HG02870 (cell line): Measurements from ENCODE around the gene XRCC3.
A peak's percentile ranks its signal among the peaks of the same experiment; 100 is the strongest.

ENCODE experiments used
- ATAC-seq: cut with Tn5 transposase; IDR thresholded peaks from one replicate; pipeline ENCODE4 v1.9.1; 2021; ENCODE audit warnings: mild to moderate bottlenecking, moderate library complexity; ENCODE audit not compliant: unreplicated experiment

The XRCC3 gene

GRCh38 chr14:103715052-103716000, at the start of gene XRCC3, which contains the start of gene ZFYVE21:
Gene XRCC3, minus strand, starts transcription at chr14:103715451. Its CDS starts 4,364 bp downstream, at chr14:103711087.
Gene ZFYVE21, plus strand, starts transcription at chr14:103715810. Its CDS starts 32 bp downstream, at chr14:103715842.
- peak; percentile 94 for ATAC-seq

GRCh38 chr14:103763730-103764488, 48.7 kb upstream of the XRCC3 start:
- ATAC-seq = peak; percentile 81

DNA sequence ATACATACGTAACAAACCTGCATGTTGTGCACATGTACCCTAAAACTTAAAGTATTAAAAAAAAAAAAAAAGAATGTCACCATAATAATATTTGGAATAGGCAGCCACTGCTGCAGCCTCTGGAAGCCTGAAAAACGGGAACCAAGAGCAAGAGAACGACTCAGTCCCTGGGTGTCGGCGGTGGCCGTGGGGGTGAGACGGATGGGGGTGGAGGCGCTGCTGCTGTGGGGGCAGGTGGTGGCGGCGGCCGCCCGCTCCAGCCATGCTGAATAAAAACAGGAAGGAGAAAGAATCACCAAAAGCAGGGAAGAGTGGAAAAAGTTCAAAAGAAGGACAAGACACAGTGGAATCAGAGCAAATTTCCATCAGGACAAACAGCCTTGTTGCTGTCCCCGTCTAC, 47.3 kb upstream of the XRCC3 start:
- ATAC-seq = no peak

- no peak for ATAC-seq
Measured at GRCh38 chr14:103762036-103762435, 46.8 kb upstream of the XRCC3 start.

GRCh38 chr14:103758059-103758776, 43.0 kb upstream of the XRCC3 start:
- no peak for ATAC-seq

DNA sequence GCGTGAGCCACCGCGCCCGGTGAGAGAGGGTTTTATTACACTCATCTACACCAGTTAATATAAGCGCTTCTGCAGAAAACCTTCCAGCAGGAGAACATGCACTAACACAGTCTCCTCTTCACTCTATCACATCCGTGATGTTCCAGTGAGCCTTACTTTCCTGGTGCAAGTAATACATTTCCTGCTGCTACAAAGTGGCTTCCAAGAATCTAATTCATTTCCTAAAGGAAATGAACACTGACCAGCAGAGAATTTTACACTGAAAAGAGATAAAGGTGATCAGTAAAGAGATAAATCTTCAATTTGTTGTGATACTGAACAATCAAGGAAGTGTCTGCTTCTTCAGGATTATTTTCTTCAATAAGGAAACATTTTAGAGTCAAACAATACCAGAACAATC, 39.8 kb upstream of the XRCC3 start:
- ATAC-seq = no peak

GRCh38 chr14:103753774-103754173, 38.5 kb upstream of the XRCC3 start:
- ATAC-seq = no peak

GRCh38 chr14:103749860-103750259, 34.6 kb upstream of the XRCC3 start:
- ATAC-seq = no peak

DNA sequence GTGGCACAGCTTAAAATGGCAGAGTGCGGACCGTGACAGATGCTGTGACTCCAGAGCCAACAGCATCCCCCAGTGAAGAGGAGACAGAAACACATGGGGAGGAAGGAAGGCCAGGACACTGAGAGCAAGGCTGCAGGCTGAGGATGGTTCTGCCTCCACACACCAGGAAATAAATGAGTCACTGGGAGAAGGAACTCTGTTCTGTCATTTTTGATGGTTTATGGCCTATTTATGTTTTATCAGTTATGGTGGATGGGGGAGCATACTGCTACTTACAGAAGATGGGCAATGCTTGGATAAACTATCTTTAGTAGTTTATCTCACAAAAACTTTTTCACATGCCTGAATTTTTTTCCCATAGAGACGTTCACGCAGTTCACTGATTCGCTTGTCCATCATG, 34.2 kb upstream of the XRCC3 start:
- ATAC-seq = no peak

GRCh38 chr14:103748534-103748857, 33.2 kb upstream of the XRCC3 start:
- ATAC-seq = no peak

DNA sequence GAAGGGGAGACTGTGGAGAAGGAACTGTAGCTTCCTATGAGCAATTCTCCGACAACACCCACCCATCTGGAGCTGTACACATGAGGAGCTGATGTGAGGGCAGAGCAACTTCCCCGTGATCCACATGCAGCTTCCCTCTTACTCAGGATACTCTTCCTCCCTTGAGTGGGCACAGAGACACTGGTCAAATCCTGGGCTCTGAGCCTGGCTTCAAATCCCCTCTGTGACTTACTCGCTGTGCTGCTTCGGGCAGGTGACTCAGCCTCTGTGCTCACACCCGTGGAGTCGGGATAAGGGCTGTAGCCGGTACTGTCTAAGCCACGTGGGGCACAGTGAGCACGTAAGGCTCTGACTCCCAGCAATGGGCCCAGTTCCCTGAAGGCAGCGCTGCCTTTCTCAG, 31.4 kb upstream of the XRCC3 start:
- ATAC-seq = no peak

DNA sequence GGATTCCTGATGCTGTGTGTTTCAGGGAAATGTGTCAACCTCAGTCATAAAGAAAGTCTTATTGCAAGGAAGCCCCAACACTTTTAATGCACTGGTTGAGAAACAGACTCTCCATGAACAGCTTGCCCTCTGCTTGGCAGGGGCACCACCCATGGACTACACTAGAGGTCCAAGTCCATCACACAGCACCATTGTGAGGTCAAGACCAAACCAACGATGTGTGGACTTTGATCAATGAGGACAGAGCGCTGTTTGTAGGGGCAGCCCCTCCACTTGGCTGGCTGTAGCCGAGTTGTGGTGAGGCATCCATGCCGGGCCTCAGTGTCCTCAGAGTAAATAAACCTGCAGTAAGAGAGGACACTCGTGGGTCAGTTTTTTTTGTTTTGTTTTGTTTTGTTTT, 30.2 kb upstream of the XRCC3 start:
- ATAC-seq = no peak

DNA sequence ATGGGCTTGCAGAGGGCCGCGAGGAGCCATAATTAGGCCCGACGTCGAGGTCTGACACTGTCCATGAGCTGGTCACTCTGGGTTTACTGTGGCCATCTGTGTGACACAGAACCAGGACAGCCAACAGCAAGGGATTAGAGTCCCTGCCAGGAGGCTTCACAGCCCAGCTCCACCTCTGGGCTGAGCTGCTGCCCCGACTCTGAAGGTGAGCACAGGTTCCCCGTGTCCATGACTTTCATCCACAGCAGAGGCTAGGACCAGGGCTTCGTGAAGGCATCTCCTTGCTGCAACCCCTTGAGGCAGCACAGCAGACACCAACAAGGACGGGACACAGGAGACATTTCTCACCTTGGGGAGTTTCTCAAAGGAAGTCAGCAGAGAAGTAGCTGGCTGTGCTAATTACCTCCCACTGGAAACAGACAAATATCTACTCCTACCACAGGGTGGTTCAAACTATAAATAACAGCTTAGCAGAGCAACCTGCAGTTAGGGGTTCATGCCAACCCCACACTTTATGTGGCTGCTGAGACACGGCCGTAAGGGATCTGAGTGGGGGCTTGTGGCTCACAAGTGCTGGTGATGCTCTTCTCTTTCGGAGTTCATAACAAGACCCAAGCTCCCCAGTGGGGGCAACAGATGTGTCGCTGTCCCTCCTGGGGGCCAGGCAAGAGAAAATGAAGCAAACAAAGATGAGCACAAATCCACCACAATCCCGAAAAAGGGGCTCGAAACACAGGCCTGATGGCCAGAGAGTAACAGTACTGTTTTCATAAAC, 29.6 kb upstream of the XRCC3 start:
- ATAC-seq = no peak

DNA sequence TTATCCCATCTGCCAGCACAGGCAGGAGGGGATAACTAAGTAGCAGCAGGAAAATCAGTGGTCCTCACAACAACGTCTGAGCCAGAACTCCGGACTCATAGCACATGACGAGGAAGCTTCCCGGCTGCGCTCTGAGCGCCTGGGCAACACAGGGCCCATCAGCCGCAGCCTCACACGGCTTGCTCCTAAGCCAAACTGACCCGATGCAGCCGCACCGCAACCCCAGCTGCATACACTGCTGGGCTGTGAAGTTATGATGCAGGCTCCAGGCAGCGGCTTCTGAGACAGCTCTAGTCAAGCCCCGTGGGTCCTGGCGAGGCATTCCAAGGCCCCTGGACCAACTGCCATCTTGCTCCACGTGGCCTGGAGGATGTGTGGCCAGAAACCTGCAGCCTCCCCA, 28.4 kb upstream of the XRCC3 start:
- no peak for ATAC-seq

DNA sequence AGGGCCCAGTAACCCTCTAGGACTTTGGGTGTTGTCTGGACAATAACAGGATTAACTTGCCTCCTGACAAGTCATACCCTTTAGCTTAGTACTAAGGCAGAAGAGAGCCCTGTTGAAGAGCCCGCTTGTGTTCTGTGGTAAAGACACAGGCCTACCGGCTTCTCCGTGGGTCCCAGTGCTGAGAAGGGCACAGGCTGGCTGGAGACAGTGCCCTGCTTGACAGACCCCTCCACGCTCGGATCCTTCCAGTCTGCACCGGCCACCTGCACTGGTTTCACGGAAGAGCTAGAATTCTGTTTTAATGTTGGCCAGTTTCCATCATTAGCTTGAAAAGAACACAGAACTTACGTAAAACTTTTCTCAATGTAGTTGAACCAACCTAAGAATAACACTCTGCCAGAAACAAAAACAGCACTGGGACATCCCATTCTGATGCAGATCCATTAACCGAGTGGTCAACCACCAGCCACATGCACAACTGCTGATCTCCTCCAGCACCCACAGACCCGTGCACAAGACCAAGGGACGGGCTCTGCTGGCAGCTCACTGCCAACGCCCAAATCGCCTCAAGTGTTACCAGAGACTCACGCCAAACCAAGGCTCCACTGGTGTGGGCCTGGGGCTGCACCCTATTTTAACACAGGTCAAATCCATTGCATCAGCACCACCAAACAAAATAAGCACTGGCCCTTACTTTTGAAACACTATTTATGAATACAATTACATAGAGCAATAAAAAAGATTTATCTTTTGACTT, 27.4 kb upstream of the XRCC3 start:
- no peak for ATAC-seq

DNA sequence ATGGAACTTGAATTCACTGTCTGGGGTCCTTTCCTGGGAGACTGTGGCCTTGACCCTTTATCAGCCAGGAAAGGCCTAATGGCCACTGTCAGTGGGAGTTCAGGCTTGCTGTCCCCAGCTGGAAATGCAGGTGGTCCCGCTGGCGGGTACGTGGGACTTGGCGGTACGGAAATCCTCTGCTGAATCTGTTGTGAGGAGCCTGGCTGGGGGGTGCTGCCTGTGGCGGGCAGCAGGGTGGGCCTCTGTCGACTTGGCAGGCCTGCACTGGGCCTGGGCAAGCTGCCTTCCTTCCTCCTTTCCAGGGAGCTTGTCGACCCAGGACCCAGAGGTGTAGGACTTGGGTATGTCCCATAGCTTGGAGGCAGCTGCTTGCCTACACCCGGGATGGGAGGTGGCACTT, 26.6 kb upstream of the XRCC3 start:
- ATAC-seq = no peak

- ATAC-seq = no peak
Measured at GRCh38 chr14:103740991-103741689, 25.9 kb upstream of the XRCC3 start.

DNA sequence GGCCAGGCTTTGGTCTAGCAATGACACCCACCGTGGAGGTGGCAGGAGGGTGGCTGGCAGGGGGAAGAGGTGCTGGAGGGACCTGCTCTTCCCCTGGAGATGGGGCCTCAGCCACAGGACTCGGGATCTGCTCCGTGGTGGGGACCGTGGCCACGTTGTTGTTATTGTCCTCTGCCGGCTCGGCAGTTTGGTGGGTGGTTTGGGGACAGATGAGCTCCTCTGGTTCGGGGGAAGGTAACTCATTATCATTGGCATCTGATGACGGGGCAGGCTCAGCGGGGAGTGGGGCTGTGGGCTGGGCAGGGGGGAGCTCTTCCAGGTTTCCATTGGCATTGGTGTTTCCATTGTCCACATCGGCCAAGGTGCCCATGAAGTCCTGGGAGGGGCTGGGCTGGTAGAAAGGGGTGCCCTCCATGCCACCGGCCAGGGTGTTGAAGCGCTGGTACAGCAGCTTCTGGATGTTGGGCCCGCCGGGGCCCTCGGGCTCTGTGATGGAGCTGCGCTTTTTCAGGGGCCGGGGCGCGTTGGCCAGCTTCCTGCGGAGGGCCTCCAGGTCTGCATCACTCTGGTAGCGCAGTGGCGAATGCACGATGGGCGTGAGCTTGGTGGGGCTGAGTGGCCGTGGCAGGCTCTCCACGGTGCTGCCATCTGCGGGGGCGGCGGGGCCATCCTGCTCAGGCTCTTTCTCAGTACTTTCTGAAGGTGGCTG, 24.7 kb upstream of the XRCC3 start:
- ATAC-seq = no peak

GRCh38 chr14:103739466-103739792, 24.2 kb upstream of the XRCC3 start:
- ATAC-seq = no peak
